GM12892 (cell line): ENCODE results near the gene TMEM237.

Source experiments
- POLR2A ChIP-seq: IDR thresholded peaks from 2 replicates; pipeline ENCODE4 v1.6.1; 2011; ENCODE audit warnings: low read depth, low read length, control low read depth
- TAF1 ChIP-seq: IDR thresholded peaks from 2 replicates; pipeline ENCODE4 v1.6.1; 2011; ENCODE audit warnings: low read depth, mild to moderate bottlenecking, control low read depth, low read length, borderline replicate concordance

- TF ChIP-seq POLR2A (no peak), TAF1 (no peak)
These were observed 35.3 kb downstream of the TMEM237 start for GRCh38 chr2:201608021-201608420.
